Natural killer cell (primary cell): Measurements from ENCODE around the gene CORO2A. TPM values are rescaled to one million over a fixed set of nuclear protein-coding genes. Genes with fewer than 3 reads are reported as not detected.

Source experiments
- ATAC-seq, 3 donors: fragments of 150-1000 bp in 2 of 3; fragments of 200-7000 bp in 1 of 3; cut with Tn5 transposase; 1 replicate in 1 of 3; 2 replicates in 2 of 3; pipeline ENCODE4 v1.10.0; 2021; ENCODE audit warnings: mild to moderate bottlenecking in 2 of 3, moderate library complexity in 2 of 3
- DNase-seq, 2 donors: peaks; one replicate each; pipeline versions ENCODE4 v3.0.0 to v3.0.0-alpha.2; 2013 to 2021; ENCODE audit warnings: mixed read lengths in 1 of 2
- H3K27ac ChIP-seq: one replicate; pipeline ENCODE4 v1.5.1; 2013; ENCODE audit warnings: mild to moderate bottlenecking, low read length
- H3K27me3 ChIP-seq: one replicate; pipeline ENCODE4 v1.6.1; 2013; ENCODE audit warnings: low read length; ENCODE audit not compliant: control insufficient read depth, insufficient read depth
- H3K36me3 ChIP-seq: one replicate; pipeline ENCODE4 v1.6.1; 2013; ENCODE audit warnings: low read length; ENCODE audit not compliant: control insufficient read depth, insufficient read depth
- H3K4me1 ChIP-seq: one replicate; pipeline ENCODE4 v1.6.1; 2013; ENCODE audit warnings: low read length; ENCODE audit not compliant: control insufficient read depth, insufficient read depth
- H3K4me3 ChIP-seq: one replicate; pipeline ENCODE4 v1.5.1; 2013; ENCODE audit warnings: low read length
- H3K9me3 ChIP-seq: one replicate; pipeline ENCODE4 v1.6.1; 2013; ENCODE audit warnings: low read length; ENCODE audit not compliant: control insufficient read depth, insufficient read depth
- H3K27ac Mint-ChIP-seq, 2 donors: one replicate each; pipeline ENCODE4 v1.8.0; 2022; ENCODE audit warnings: mild to moderate bottlenecking in 2 of 2, mixed read lengths in 2 of 2, moderate library complexity in 1 of 2
- H3K27me3 Mint-ChIP-seq, 2 donors: one replicate each; pipeline ENCODE4 v1.8.0; 2022; ENCODE audit warnings: low read depth in 2 of 2, mixed read lengths in 2 of 2
- H3K36me3 Mint-ChIP-seq: one replicate; pipeline ENCODE4 v1.8.0; 2022; ENCODE audit warnings: mixed read lengths
- H3K4me1 Mint-ChIP-seq, 2 donors: one replicate each; pipeline ENCODE4 v1.8.0; 2022; ENCODE audit warnings: mixed read lengths in 2 of 2
- H3K4me3 Mint-ChIP-seq: one replicate; pipeline ENCODE4 v1.8.0; 2022; ENCODE audit warnings: mild to moderate bottlenecking, moderate library complexity, mixed read lengths
- H3K9me3 Mint-ChIP-seq, 2 donors: one replicate each; pipeline ENCODE4 v1.8.0; 2022; ENCODE audit warnings: mixed read lengths in 2 of 2
- CTCF ChIP-seq: fragments of 200-600 bp; IDR thresholded peaks from one replicate; pipeline ENCODE4 v1.8.0; 2022; ENCODE audit warnings: antibody characterized with exemption
- WGBS: methylation state at CpG from one replicate; pipeline ENCODE4 v1.1.7; 2013; ENCODE audit warnings: missing lambda C conversion rate; ENCODE audit not compliant: insufficient coverage; 5-methylcytosine and 5-hydroxymethylcytosine counted together
- intact Hi-C: fragments of 100-400 bp; cut with micrococcal nuclease; formaldehyde crosslinking; loops from one replicate; pipeline ENCODE4 v1.14.2; 2022
- total RNA-seq, 4 donors: library from RNA; stranded (reverse); fragments of 120-200 nt in 1 of 4; gene quantifications; one replicate each; pipeline versions ENCODE4 v1.2.3 to v1.2.4, GENCODE V29; 2013 to 2022

Gene CORO2A
- total RNA-seq, 3 donors from 2014 or later (not counting 1 experiment from before 2014, with no cell fraction given), result 1.9 to 3.6 (median 2.3) TPM

GRCh38 chr9:98180996-98181395 is 11.4 kb downstream of the CORO2A start:
- 93% methylated on average over 6 of the region's 6 CpGs for WGBS
- H3K4me1 ChIP-seq, result no peaks in the 10 kb centered on the region
- H3K4me1 Mint-ChIP-seq, result peaks cover 0 to 4% of the 10 kb centered on the region in 2 donors
- H3K27me3 ChIP-seq, result no peaks in the 10 kb centered on the region
- ATAC-seq (no peak), DNase-seq (no peak)
- H3K9me3 ChIP-seq, result no peaks in the 10 kb centered on the region
- H3K36me3 ChIP-seq, result no peaks in the 10 kb centered on the region
- no peak for TF ChIP-seq CTCF
- H3K27ac ChIP-seq, result no peak overlapping the region
- no peaks in the 10 kb centered on the region for H3K36me3 Mint-ChIP-seq
- no peak overlapping the region for H3K4me3 ChIP-seq
- H3K27ac Mint-ChIP-seq, result no peak overlapping the region
- no peaks in the 10 kb centered on the region for H3K27me3 Mint-ChIP-seq
- no peaks in the 10 kb centered on the region for H3K9me3 Mint-ChIP-seq
- intact Hi-C loops, result no loop called here
- no peak overlapping the region for H3K4me3 Mint-ChIP-seq

- WGBS, result 75% methylated on average over 16 of the region's 16 CpGs
- Mint-ChIP-seq H3K9me3 (no peaks in the 10 kb centered on the region), H3K4me1 (peaks cover 0 to 4% of the 10 kb centered on the region in 2 donors)
Observed at GRCh38 chr9:98178874-98179850, 13.3 kb downstream of the CORO2A start.

GRCh38 chr9:98176391-98177259 is 15.8 kb downstream of the CORO2A start:
- H3K4me1 Mint-ChIP-seq, result no peaks in the 10 kb centered on the region
- 84% methylated on average over 8 of the region's 9 CpGs for WGBS
- intact Hi-C loops, result no loop called here

More at GRCh38 chr9:98178874-98179850, 13.3 kb downstream of the CORO2A start:
- no peak for TF ChIP-seq CTCF
- H3K4me3 Mint-ChIP-seq, result no peak overlapping the region
- intact Hi-C loops, result no loop called here
- H3K36me3 Mint-ChIP-seq, result no peaks in the 10 kb centered on the region
- no peak overlapping the region for H3K27ac Mint-ChIP-seq
- no peaks in the 10 kb centered on the region for H3K36me3 ChIP-seq
- DNase-seq (no peak), ATAC-seq (no peak)
- H3K4me1 ChIP-seq, result no peaks in the 10 kb centered on the region
- H3K27me3 Mint-ChIP-seq, result no peaks in the 10 kb centered on the region
- no peak overlapping the region for H3K4me3 ChIP-seq
- no peaks in the 10 kb centered on the region for H3K9me3 ChIP-seq
- no peaks in the 10 kb centered on the region for H3K27me3 ChIP-seq
- H3K27ac ChIP-seq, result no peak overlapping the region

More at GRCh38 chr9:98176391-98177259, 15.8 kb downstream of the CORO2A start:
- Mint-ChIP-seq H3K27me3 (no peaks in the 10 kb centered on the region), H3K9me3 (no peaks in the 10 kb centered on the region), H3K36me3 (no peaks in the 10 kb centered on the region), H3K4me3 (no peak overlapping the region), H3K27ac (no peak overlapping the region)
- ATAC-seq, result no peak
- DNase-seq, result no peak
- Histone ChIP-seq H3K27me3 (no peaks in the 10 kb centered on the region), H3K4me1 (no peaks in the 10 kb centered on the region), H3K36me3 (no peaks in the 10 kb centered on the region), H3K9me3 (no peaks in the 10 kb centered on the region), H3K27ac (no peak overlapping the region), H3K4me3 (no peak overlapping the region)
- no peak for TF ChIP-seq CTCF
